Spleen (tissue), 7 donors: Measurements from ENCODE around the gene MCM5.

ENCODE experiments used
- CTCF ChIP-seq, 11 experiments: fragments of 200-600 bp in 7 of 11; fragments of 450-650 bp in 4 of 11; sonication (generic) in 4 of 11; IDR thresholded peaks in 8 of 11; conservative IDR thresholded peaks in 3 of 11; 1 replicate in 7 of 11; 2 replicates in 4 of 11; pipeline versions ENCODE4 v1.4.0 to v1.8.0; 2016 to 2021; ENCODE audit warnings: antibody characterized with exemption in 11 of 11, inconsistent platforms in 4 of 11, mild to moderate bottlenecking in 1 of 11
- POLR2A ChIP-seq, 3 donors: fragments of 450-650 bp; IDR thresholded peaks; one replicate each; pipeline ENCODE4 v1.5.1; 2017; ENCODE audit warnings: antibody characterized with exemption in 3 of 3, mild to moderate bottlenecking in 1 of 3
- POLR2AphosphoS5 ChIP-seq, 3 donors: sonication (generic); formaldehyde crosslinking; IDR thresholded peaks; one replicate each; pipeline ENCODE4 v1.5.1; 2017; ENCODE audit warnings: antibody characterized with exemption in 3 of 3
- donor health status: DM: no; HTN: no; CAD: no; lungs with moderate emphysema.
- donor health status: DM: no; HTN: no; CAD: no.
- donor health status: DM: no; HTN: no; CAD: no.

- TF ChIP-seq CTCF (IDR thresholded peaks at IDR 0.05 in 8 of 11, conservative IDR thresholded peaks at IDR 0.05 in 3 of 11) (no peak), POLR2A (IDR thresholded peaks at IDR 0.05) (no peak), POLR2AphosphoS5 (IDR thresholded peaks at IDR 0.05) (no peak)
Observed at GRCh38 chr22:35460688-35461087, 60.7 kb downstream of the MCM5 start.
